Gastroesophageal sphincter (tissue), 4 donors: ENCODE measurements around the gene SCRN1. TPM values are rescaled to one million over a fixed set of nuclear protein-coding genes. Genes with fewer than 3 reads are reported as not detected.

Experiments
- ATAC-seq: fragments of 150-250 bp; one replicate; pipeline ENCODE4 v1.9.1; 2016; ENCODE audit warnings: mild to moderate bottlenecking, moderate library complexity
- H3K27ac ChIP-seq, 4 donors: fragments of 200-600 bp; sonication (generic) in 3 of 4; 1 replicate in 3 of 4; 2 replicates in 1 of 4; pipeline ENCODE4 v1.5.1; 2016 to 2019
- H3K27me3 ChIP-seq: fragments of 200-600 bp; sonication (generic); one replicate; pipeline ENCODE4 v1.5.1; 2019
- H3K36me3 ChIP-seq, 2 donors: fragments of 200-600 bp; sonication (generic); one replicate each; pipeline ENCODE4 v1.5.1; 2019; ENCODE audit warnings: control low read depth in 1 of 2
- H3K4me1 ChIP-seq, 3 donors: fragments of 200-600 bp; sonication (generic); 1 replicate in 2 of 3; 2 replicates in 1 of 3; pipeline ENCODE4 v1.5.1; 2016 to 2019; ENCODE audit warnings: control low read depth in 2 of 3
- H3K4me3 ChIP-seq, 2 donors: fragments of 200-600 bp; sonication (generic); one replicate each; pipeline ENCODE4 v1.5.1; 2019; ENCODE audit warnings: mild to moderate bottlenecking in 1 of 2, moderate library complexity in 1 of 2
- H3K9me3 ChIP-seq, 3 donors: fragments of 200-600 bp; sonication (generic); one replicate each; pipeline ENCODE4 v1.5.1; 2017 to 2019; ENCODE audit warnings: control low read depth in 2 of 3
- EP300 ChIP-seq: sonication (generic); formaldehyde crosslinking; IDR thresholded peaks from one replicate; pipeline ENCODE4 v1.6.1; 2017; ENCODE audit warnings: antibody characterized with exemption, mild to moderate bottlenecking
- POLR2A ChIP-seq, 2 donors: fragments of 450-650 bp; IDR thresholded peaks; one replicate each; pipeline ENCODE4 v1.6.1; 2017; ENCODE audit warnings: antibody characterized with exemption in 2 of 2, mild to moderate bottlenecking in 2 of 2, moderate library complexity in 1 of 2
- POLR2AphosphoS5 ChIP-seq: sonication (generic); formaldehyde crosslinking; IDR thresholded peaks from one replicate; pipeline ENCODE4 v1.6.1; 2017; ENCODE audit warnings: antibody characterized with exemption
- WGBS, 2 donors: methylation state at CpG; one replicate each; pipeline ENCODE4 v1.1.5; 2018; ENCODE audit warnings: low coverage in 1 of 2; 5-methylcytosine and 5-hydroxymethylcytosine counted together
- total RNA-seq, 4 donors: library from RNA; depleted of rRNA; stranded (reverse); fragments of >200 nt; gene quantifications; one replicate each; pipeline ENCODE4 v1.1.0, GENCODE V29; 2016
- TF ChIP-seq, protein P1 (sequence below), 4 experiments: fragments of 200-600 bp in 2 of 4; fragments of 450-650 bp in 2 of 4; sonication (generic) in 1 of 4; IDR thresholded peaks; one replicate each; pipeline ENCODE4 v1.5.1; 2017 to 2019; ENCODE audit warnings: antibody characterized with exemption in 4 of 4, mild to moderate bottlenecking in 2 of 4, moderate library complexity in 2 of 4

Gene SCRN1
- total RNA-seq, 4 donors from 2014 or later = 103 to 121 (median 112) TPM

DNA sequence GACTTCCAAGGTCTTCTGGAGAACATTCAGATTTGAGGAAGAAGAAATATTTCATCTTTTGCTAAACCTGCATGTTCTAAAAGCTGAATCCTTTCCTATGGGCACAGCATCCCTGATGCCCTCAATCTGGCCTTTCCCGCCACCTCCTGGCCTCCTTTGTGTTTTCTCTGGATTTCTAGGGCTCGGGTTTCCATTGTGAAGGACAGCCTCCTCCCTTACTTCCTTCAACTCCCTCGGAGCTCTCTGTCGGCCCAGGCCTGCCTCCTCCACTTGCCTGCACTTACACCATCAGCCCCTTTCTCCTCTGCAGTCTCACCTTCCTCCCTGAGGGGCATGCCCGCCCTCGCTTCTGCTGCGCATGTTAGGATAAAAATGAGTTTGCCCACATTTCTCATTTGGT, 107.9 kb downstream of the SCRN1 start:
- 80 to 83% methylated on average over 3 to 7 of the region's 7 CpGs for WGBS, 2 donors
- Histone ChIP-seq H3K36me3 (no peaks in the 10 kb centered on the region), H3K27me3 (peaks cover 10% of the 10 kb centered on the region), H3K4me1 (peaks cover 0 to 36% (median 0%) of the 10 kb centered on the region in 3 donors), H3K27ac (no peak overlapping the region), H3K4me3 (no peak overlapping the region), H3K9me3 (no peaks in the 10 kb centered on the region)
- TF ChIP-seq, protein P1, sequence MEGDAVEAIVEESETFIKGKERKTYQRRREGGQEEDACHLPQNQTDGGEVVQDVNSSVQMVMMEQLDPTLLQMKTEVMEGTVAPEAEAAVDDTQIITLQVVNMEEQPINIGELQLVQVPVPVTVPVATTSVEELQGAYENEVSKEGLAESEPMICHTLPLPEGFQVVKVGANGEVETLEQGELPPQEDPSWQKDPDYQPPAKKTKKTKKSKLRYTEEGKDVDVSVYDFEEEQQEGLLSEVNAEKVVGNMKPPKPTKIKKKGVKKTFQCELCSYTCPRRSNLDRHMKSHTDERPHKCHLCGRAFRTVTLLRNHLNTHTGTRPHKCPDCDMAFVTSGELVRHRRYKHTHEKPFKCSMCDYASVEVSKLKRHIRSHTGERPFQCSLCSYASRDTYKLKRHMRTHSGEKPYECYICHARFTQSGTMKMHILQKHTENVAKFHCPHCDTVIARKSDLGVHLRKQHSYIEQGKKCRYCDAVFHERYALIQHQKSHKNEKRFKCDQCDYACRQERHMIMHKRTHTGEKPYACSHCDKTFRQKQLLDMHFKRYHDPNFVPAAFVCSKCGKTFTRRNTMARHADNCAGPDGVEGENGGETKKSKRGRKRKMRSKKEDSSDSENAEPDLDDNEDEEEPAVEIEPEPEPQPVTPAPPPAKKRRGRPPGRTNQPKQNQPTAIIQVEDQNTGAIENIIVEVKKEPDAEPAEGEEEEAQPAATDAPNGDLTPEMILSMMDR (IDR thresholded peaks at IDR 0.05) = no peak
- TF ChIP-seq EP300 (no peak), POLR2AphosphoS5 (no peak), POLR2A (IDR thresholded peaks at IDR 0.05) (no peak)
- no peak for ATAC-seq

DNA sequence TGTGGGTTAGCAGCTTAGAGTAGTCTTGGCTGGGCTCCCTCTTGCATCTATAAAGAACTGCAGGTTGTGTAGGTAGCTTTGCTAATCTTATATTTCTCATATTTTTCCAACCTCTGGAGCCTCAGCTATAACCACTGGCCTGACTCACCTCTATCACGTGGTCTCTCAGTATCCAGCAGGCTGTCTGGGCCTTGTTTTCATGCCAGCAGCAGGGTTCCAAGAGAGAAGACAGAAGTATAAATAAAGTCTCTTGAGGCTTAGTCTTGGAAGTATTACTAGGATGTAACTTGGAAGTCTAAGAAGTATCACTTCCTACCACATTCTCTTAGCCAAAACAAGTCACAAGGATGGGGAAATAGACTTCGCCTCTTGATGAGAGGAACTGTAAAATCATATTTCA, 110.0 kb downstream of the SCRN1 start:
- ATAC-seq = peak; percentile 81
- peaks cover 10% of the 10 kb centered on the region for H3K27me3 ChIP-seq
- 27 to 43% methylated on average over 2 of the region's 2 CpGs for WGBS, 2 donors
- H3K4me1 ChIP-seq = peaks cover 0 to 33% (median 0%) of the 10 kb centered on the region in 3 donors
- TF ChIP-seq, protein P1 (IDR thresholded peaks at IDR 0.05) = no peak
- TF ChIP-seq EP300 = no peak
- no peak for TF ChIP-seq POLR2AphosphoS5
- TF ChIP-seq POLR2A (IDR thresholded peaks at IDR 0.05) = no peak
- no peak overlapping the region for H3K27ac ChIP-seq
- H3K36me3 ChIP-seq = no peaks in the 10 kb centered on the region
- H3K9me3 ChIP-seq = no peaks in the 10 kb centered on the region
- no peak overlapping the region for H3K4me3 ChIP-seq

DNA sequence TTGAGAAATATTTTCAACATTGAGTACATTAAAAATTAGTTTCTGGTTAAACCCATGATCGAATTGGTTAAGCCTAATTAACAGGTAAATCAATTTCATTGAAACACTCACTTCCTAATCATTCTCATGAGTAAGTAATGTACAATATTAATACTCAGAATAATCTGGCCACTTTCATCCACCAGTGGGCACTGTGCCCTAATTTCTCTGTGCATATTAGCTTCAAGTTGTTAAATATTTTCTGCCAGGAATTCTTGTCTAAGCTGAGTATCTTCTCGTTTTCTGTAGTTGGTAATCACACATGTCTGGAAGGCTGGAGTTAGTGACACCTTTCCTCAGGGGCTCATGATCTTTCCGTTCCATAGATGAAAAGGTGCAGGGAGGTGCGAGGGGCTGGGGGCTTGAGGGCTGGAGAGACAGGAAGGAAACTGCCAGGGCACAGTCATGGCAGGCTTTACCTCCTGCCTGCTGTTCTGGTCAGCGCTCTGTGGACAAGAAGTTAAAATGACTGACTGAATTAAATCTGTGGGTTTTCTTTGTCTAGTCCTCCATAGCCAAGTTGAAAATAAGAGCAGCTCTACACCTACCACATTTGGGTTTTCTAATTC, 111.4 kb downstream of the SCRN1 start:
- H3K36me3 ChIP-seq = no peaks in the 10 kb centered on the region
- no peaks in the 10 kb centered on the region for H3K9me3 ChIP-seq
- H3K4me3 ChIP-seq = no peak overlapping the region
- no peaks in the 10 kb centered on the region for H3K27me3 ChIP-seq
- WGBS, 2 donors = 30 to 52% methylated on average over 2 to 5 of the region's 5 CpGs
- no peak overlapping the region for H3K27ac ChIP-seq
- peaks cover 0 to 19% (median 0%) of the 10 kb centered on the region in 3 donors for H3K4me1 ChIP-seq
- TF ChIP-seq POLR2AphosphoS5 (no peak), POLR2A (IDR thresholded peaks at IDR 0.05) (no peak), EP300 (no peak)
- TF ChIP-seq, protein P1 (IDR thresholded peaks at IDR 0.05) = peak; percentile 36 to 64 (median 48)
- no peak for ATAC-seq

DNA sequence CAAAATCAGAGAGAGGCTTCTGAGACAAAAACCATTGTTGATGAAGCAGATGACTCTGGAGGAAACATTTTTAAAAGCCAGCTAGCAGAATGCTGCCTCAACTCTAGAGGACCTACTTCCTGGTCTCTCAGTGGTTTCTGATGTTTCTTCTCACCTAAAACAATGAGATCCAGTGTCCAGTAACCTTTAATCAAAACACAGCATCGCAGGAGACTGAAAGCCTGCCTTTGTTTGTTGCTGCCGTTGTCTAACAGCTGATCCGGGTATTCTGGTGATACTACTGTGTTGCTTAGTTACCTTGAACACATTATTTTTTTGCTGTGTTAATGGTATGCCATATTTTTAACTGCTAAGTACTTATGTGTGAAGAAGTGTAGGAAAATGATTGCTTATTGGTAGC, 112.4 kb downstream of the SCRN1 start:
- Histone ChIP-seq H3K9me3 (no peaks in the 10 kb centered on the region), H3K4me1 (peaks cover 0 to 18% (median 0%) of the 10 kb centered on the region in 3 donors), H3K27ac (no peak overlapping the region), H3K27me3 (no peaks in the 10 kb centered on the region), H3K4me3 (no peak overlapping the region), H3K36me3 (no peaks in the 10 kb centered on the region)
- TF ChIP-seq POLR2AphosphoS5 (no peak), EP300 (no peak), POLR2A (IDR thresholded peaks at IDR 0.05) (no peak)
- TF ChIP-seq, protein P1 (IDR thresholded peaks at IDR 0.05) = no peak
- 11% methylated on average over 3 of the region's 3 CpGs; no CpG with 5 or more reads in 1 of the 2 donors for WGBS, 2 donors
- no peak for ATAC-seq

DNA sequence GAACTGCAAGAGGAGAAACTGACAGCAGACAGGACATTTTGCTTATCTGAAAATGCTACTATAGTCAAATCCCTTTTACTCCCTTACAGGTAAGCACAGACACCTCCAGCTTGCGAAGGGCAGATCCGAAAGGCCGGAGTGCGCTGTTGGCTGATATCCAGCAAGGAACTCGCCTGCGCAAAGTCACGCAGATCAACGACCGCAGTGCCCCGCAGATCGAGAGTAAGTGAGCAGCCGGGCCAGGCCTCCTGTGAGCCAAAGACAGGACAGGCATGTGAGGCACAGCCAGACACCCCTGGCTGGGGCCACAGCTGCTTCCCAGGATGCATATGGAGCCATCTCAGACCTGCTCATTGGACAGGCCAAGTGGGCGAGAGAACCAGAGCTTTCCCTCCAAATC, 113.9 kb downstream of the SCRN1 start:
- 83 to 100% methylated on average over 1 of the region's 13 CpGs for WGBS, 2 donors
- Histone ChIP-seq H3K27ac (no peak overlapping the region), H3K9me3 (no peaks in the 10 kb centered on the region), H3K36me3 (no peaks in the 10 kb centered on the region), H3K4me3 (no peak overlapping the region), H3K27me3 (no peaks in the 10 kb centered on the region), H3K4me1 (peaks cover 0 to 18% (median 0%) of the 10 kb centered on the region in 3 donors)
- ATAC-seq = no peak
- TF ChIP-seq EP300 (no peak), POLR2AphosphoS5 (no peak), POLR2A (IDR thresholded peaks at IDR 0.05) (no peak)
- TF ChIP-seq, protein P1 (IDR thresholded peaks at IDR 0.05) = no peak
